ENCODE results near the gene LRBA.

Gene LRBA

GRCh38 chr4:150867148-150867547 lies 147.9 kb downstream of the LRBA start:
- peak; percentile 83 for DNase-seq

- no peak for DNase-seq
These were observed 151.6 kb downstream of the LRBA start for GRCh38 chr4:150863456-150863855.

DNA sequence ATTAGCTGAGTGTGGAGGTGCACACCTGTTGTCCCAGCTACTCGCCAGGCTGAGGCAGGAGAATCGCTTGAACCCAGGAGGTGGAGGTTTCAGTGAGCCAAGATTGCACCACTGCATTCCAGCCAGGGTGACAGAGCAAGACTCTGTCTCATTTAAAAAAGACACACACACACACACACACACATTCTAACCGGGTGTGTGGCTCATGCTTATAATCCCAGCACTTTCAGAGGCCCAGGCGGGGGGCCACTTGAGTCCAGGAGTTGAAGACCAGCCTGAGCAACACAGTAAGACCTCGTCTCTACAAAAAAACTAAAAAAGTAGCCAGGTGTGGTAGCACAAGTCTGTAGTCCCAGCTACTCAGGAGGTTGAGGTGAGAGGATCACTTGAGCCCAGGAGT lies 152.3 kb downstream of the LRBA start:
- no peak for DNase-seq

- no peak for DNase-seq
These were observed 155.6 kb downstream of the LRBA start for GRCh38 chr4:150859453-150859852.

- DNase-seq: no peak
These were observed 159.0 kb downstream of the LRBA start for GRCh38 chr4:150855981-150856510.

DNA sequence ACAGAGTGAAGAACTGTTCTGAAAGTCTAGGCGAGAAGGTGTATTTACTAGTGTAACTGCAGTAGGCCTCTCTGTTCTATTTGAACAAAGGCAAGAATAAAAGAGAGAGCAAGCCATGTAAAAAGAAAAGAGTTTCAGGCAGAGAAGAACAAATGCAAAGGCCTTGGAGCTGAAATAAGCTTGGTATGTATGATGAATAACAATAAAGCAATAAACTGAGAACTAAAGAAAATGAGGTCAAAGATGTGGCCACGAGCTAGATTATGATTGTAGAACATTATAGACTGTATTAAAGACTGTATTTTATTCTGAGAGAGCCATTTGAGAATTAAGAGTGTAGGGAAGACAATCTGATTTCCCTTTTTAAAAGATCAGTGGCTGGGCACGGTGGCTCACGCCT lies 160.5 kb downstream of the LRBA start:
- no peak for DNase-seq

DNA sequence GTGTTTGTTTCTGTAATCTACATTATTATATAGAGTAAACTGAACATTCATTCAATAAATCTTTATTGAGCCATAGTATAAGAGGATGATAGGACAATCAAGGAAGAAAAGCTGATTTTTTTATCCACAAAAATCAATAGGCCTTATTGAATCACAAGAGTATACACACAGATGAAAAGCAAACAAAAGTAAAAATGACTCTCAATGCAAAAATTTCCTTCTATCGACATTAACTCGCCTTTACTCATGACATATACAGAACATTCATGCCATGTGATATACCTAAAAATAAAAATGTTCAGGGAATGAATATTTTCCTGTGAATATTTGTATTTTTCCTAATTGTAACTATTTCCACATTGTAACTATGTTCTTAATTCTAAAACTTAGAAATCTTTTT lies 161.2 kb downstream of the LRBA start:
- no peak for DNase-seq

GRCh38 chr4:150852216-150852615 lies 162.9 kb downstream of the LRBA start:
- DNase-seq: no peak

DNA sequence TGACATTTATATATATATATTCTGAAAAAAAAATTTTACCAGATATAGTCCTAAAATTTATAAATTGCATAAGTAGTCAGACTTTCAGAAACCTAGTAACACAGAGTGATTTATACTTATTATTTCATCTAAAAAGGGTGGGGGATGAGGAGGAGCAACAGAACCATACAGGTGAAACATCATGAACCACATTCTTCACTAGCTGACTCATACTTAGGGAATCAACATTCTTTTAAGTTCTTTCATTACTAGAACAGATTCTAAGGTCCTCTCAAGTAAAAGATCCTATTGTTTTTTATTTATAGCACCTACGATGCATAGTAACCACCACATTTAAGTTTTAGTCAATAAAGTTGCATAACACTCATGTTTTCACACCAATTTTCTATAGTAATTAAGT lies 166.1 kb downstream of the LRBA start:
- no peak for DNase-seq

DNA sequence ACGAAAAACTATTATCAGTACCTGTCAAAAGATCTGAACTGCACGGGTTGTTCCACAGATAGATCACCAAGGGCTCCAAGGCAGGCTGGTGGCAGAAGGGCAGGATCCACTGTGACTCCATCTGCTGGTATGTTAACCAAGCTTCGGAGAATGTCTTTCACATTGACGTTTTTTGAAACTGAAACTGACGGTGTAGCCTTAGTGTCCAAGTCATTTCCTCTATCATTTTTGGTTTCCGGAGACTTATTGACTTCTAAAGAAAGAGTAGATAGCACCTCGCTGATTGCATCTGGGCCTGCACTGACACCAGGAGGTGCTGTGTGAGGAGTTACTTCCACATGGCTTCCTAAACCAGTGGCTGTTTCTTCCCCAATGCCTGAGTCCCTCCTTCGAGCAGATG lies 186.9 kb downstream of the LRBA start:
- DNase-seq: peak; percentile 89

DNA sequence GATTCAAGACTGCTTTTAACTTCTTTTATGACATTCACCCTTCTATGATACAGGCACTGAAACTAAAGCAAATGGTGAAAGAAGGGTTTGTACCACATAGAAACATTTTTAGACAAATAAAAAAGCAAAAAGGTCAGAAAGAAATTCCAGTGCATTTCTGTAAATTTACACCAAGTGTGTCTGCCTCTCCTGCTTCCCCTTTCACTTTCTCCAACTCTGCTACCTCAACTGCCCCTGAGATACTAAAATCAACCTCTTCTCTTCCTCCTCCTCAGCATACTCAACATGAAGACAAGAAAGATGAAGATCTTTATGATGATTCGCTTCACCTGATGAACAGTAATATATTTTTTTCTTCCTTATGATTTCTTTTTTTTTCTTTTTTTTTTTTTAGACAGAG lies 187.9 kb downstream of the LRBA start:
- DNase-seq: no peak

DNA sequence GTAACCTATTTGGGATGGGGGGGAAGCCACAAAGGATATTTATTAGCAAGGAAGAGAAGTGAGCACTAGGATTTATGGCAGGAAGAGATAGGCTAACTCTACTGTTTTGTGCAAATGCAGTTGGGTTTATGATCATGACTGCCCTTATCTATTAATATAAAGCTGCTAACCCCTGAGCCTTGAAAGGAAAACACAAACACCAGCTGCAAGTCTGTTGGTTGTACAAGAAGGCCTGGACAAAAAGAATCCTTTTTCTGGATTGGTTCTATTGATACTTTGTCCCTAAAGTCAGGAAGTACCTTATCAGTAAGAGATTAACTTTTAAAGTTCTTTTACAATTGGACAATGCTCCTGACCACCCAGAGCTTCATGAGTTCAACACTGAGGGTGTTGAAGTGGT lies 188.8 kb downstream of the LRBA start:
- no peak for DNase-seq

DNA sequence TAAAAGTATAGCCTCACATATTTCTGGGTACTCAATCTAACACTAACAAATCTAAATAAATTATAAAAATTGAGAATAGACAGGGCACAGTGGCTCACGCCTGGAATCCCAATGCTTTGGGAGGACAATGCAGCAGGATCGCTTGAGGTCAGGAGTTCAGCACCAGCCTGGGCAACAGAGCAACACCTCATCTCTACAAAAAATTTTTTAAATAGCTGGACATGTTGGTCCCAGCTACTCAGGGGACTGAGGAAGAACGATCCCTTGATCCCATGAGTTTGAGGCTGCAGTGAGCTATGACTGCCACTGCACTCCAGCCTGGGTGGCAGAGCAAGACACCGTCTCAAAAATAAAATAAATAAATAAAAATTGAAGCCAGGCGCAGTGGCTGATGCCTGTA lies 192.7 kb downstream of the LRBA start:
- DNase-seq: no peak

- no peak for DNase-seq
These were observed 193.4 kb downstream of the LRBA start for GRCh38 chr4:150821641-150822040.

GRCh38 chr4:150820409-150820808 lies 194.7 kb downstream of the LRBA start:
- no peak for DNase-seq

GRCh38 chr4:150818661-150819060 lies 196.4 kb downstream of the LRBA start:
- DNase-seq: peak; percentile 51

DNA sequence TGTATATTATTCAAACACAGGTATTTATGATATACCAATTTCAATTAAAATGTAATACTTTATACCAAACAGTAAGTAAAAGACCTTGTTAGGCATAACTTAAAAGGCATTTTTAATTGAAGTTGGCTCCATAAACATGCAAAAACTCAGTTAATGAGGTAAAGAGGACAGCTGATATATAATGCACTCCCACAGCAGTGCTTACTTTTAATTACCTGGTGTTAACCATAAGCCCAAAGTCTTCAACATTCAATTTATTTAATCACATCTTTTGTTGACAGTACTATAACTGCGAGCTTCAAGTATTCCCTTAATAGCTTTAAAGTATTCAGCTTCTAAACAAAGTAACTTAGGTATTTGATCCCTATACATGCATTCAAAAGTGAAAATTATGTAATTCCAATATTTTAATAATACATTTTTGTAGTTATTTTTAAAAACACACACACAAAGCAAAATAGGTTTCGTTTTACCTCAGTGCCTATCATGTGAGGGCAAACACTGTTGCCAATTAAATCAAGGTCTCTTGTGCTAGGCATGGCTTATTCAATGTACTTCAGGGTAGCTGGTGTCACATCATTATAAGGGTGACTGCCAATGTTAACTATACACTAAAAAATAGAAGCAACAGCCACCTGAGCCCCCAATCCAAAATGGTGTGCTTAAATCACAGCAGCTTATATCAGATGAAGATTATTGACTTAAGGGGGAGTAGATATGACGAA lies 197.1 kb downstream of the LRBA start:
- DNase-seq: no peak

DNA sequence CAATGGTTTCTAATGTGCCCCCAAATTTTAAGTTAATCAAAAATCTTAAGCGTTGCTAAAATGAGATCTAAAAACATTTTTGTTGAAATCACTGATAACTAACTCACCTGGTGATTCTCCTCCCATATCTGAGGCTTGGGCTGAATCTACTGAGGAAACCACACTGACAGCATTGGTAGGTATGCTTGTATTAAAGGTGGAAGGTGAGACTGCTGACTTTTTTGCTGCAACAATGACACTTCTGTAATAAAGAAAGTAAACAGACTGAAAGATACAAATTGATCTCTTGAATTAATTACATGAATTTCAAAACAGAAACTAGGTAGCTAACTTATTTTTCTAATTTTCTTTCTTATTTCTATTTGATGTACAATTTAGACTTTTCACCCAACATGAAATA lies 198.1 kb downstream of the LRBA start:
- no peak for DNase-seq

GRCh38 chr4:150816491-150816890 lies 198.6 kb downstream of the LRBA start:
- no peak for DNase-seq

DNA sequence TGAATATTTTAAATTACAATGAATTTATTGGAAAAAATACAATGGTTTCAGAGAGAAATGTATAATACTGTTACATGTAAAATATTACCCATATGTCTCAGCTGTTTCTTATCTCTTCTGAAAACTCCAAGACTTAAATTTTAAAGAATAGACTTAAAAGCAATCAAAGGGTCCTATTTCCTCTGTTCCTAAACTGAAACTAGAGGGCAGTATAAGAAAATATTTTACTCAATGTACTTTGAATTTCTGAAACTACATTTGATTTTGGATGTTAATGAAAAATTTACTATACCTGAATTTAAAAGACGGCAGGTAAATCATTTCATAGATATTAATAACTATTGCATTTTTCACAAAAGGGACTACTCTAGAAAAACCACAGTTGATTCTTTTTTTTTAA lies 200.2 kb downstream of the LRBA start:
- no peak for DNase-seq

GRCh38 chr4:150805183-150806025 lies 209.7 kb downstream of the LRBA start:
- DNase-seq: no peak

DNA sequence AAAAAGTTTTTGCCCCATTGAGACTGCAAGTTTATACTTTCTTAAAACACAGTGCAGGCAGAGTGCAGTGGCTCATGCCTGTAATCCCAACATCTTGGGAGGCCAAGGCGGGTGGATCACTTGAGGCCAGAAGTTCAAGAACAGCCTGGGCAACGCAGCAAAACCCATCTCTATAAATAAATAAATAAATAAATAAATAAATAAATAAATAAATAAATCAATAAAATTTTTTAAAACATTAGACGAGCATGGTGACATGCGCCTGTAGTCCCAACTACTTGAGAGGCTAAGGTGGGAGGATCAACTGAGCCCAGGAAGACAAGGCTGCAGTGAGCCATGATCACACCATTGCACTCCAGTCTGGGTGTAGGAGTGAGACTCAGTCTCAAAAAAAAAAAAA lies 213.3 kb downstream of the LRBA start:
- no peak for DNase-seq

- no peak for DNase-seq
These were observed 215.9 kb downstream of the LRBA start for GRCh38 chr4:150799207-150799606.

DNA sequence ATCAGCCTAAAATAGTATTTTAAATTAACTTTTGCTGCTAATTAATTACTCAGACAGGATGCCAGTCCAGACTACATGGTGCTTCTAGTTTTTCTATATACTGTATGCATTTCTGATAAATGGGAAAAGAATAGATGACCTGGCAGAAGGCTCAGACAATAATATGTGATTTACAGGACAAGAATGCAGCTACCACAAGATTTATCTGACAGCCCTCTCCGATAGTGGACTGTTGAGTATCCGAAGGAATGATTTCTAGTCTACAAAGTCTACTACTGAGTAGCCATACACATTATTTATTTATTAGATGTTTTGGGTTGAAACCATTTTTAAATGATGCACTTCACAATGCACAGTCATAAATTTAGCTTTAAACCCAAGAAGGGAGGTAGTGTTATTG lies 220.4 kb downstream of the LRBA start:
- no peak for DNase-seq
